Esophagus muscularis mucosa (tissue), 4 donors: ENCODE measurements around the gene GATA2. TPM values are rescaled to one million over a fixed set of nuclear protein-coding genes. Genes with fewer than 3 reads are reported as not detected.

Source experiments
- DNase-seq: peaks from one replicate; pipeline ENCODE4 v3.0.0-alpha.2; 2017; ENCODE audit errors: extremely low spot score
- H3K27ac ChIP-seq, 4 donors: fragments of 200-600 bp; sonication (generic); replicated peaks in 1 of 4; 1 replicate in 3 of 4; 2 replicates in 1 of 4; pipeline ENCODE4 v1.5.1; 2016 to 2019; ENCODE audit warnings: mild to moderate bottlenecking in 1 of 4
- H3K27me3 ChIP-seq, 4 donors: fragments of 200-600 bp; sonication (generic); one replicate each; pipeline versions ENCODE4 v1.5.1 to v1.6.0; 2016 to 2019
- H3K36me3 ChIP-seq, 4 donors: fragments of 200-600 bp; sonication (generic); one replicate each; pipeline ENCODE4 v1.5.1; 2016 to 2019
- H3K4me1 ChIP-seq, 4 donors: fragments of 200-600 bp; sonication (generic); one replicate each; pipeline ENCODE4 v1.5.1; 2016 to 2019
- H3K4me3 ChIP-seq, 4 donors: fragments of 200-600 bp; sonication (generic); 1 replicate in 2 of 4; 2 replicates in 2 of 4; pipeline ENCODE4 v1.5.1; 2016 to 2019; ENCODE audit warnings: mild to moderate bottlenecking in 4 of 4, moderate library complexity in 1 of 4
- H3K9me3 ChIP-seq, 4 donors: fragments of 200-600 bp; sonication (generic); 1 replicate in 3 of 4; 2 replicates in 1 of 4; pipeline ENCODE4 v1.5.1; 2016 to 2019
- EP300 ChIP-seq: sonication (generic); formaldehyde crosslinking; IDR thresholded peaks from one replicate; pipeline ENCODE4 v1.6.1; 2017; ENCODE audit warnings: antibody characterized with exemption
- POLR2A ChIP-seq: fragments of 450-650 bp; IDR thresholded peaks from one replicate; pipeline ENCODE4 v1.6.1; 2017; ENCODE audit warnings: antibody characterized with exemption, moderate library complexity, mild to moderate bottlenecking, low read depth
- POLR2AphosphoS5 ChIP-seq, 2 donors: sonication (generic); formaldehyde crosslinking; IDR thresholded peaks; one replicate each; pipeline ENCODE4 v1.6.1; 2017; ENCODE audit warnings: antibody characterized with exemption in 2 of 2
- WGBS: methylation state at CpG from one replicate; pipeline ENCODE4 v1.1.5; 2018; 5-methylcytosine and 5-hydroxymethylcytosine counted together
- intact Hi-C: fragments of 100-400 bp; cut with DNase I; formaldehyde crosslinking; loops from one replicate; pipeline ENCODE4 v1.15.1; 2023
- total RNA-seq, 4 donors: library from RNA; depleted of rRNA; stranded (reverse); fragments of >200 nt; gene quantifications; one replicate each; pipeline versions ENCODE4 v1.1.0 to v1.2.1, GENCODE V29; 2016
- TF ChIP-seq, protein P1 (sequence below), 3 experiments: fragments of 200-600 bp in 2 of 3; fragments of 450-650 bp in 1 of 3; sonication (generic) in 2 of 3; IDR thresholded peaks; one replicate each; pipeline ENCODE4 v1.5.1; 2017 to 2019; ENCODE audit warnings: antibody characterized with exemption in 3 of 3, mild to moderate bottlenecking in 2 of 3, moderate library complexity in 1 of 3

GATA2 gene
- total RNA-seq, 4 donors from 2014 or later = 10.0 to 16.9 (median 13.4) TPM

DNA sequence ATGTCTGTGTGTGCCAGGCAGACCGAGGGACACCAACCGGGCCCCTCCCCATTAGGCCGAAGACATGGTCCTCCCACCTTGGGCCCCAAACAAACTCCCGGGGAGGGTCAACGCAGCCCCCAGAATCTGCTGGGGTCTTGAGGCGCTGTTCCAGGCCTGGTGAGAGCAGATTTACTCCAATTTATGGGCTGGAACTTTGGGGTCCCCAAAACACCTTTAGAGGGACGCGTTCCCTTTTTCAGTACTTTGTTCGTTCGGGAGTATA lies 2.4 kb downstream of the GATA2 start:
- intact Hi-C loops = no loop called here
- Histone ChIP-seq H3K4me1 (peaks cover 61 to 86% (median 76%) of the 10 kb centered on the region in 4 donors), H3K4me3 (peak overlapping the region; percentile 59 to 63 (median 62)), H3K36me3 (peaks cover 0 to 14% (median 0%) of the 10 kb centered on the region in 4 donors), H3K9me3 (no peaks in the 10 kb centered on the region), H3K27me3 (peaks cover 30 to 100% (median 91%) of the 10 kb centered on the region in 4 donors), H3K27ac (peak overlapping the region in 1 of 4 donors; percentile 83)
- no peak for DNase-seq
- TF ChIP-seq, protein P1, sequence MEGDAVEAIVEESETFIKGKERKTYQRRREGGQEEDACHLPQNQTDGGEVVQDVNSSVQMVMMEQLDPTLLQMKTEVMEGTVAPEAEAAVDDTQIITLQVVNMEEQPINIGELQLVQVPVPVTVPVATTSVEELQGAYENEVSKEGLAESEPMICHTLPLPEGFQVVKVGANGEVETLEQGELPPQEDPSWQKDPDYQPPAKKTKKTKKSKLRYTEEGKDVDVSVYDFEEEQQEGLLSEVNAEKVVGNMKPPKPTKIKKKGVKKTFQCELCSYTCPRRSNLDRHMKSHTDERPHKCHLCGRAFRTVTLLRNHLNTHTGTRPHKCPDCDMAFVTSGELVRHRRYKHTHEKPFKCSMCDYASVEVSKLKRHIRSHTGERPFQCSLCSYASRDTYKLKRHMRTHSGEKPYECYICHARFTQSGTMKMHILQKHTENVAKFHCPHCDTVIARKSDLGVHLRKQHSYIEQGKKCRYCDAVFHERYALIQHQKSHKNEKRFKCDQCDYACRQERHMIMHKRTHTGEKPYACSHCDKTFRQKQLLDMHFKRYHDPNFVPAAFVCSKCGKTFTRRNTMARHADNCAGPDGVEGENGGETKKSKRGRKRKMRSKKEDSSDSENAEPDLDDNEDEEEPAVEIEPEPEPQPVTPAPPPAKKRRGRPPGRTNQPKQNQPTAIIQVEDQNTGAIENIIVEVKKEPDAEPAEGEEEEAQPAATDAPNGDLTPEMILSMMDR (IDR thresholded peaks at IDR 0.05) = no peak
- no peak for TF ChIP-seq POLR2AphosphoS5 (IDR thresholded peaks at IDR 0.05)
- TF ChIP-seq POLR2A = no peak
- no peak for TF ChIP-seq EP300
- WGBS = 15% methylated on average over 9 of the region's 10 CpGs

DNA sequence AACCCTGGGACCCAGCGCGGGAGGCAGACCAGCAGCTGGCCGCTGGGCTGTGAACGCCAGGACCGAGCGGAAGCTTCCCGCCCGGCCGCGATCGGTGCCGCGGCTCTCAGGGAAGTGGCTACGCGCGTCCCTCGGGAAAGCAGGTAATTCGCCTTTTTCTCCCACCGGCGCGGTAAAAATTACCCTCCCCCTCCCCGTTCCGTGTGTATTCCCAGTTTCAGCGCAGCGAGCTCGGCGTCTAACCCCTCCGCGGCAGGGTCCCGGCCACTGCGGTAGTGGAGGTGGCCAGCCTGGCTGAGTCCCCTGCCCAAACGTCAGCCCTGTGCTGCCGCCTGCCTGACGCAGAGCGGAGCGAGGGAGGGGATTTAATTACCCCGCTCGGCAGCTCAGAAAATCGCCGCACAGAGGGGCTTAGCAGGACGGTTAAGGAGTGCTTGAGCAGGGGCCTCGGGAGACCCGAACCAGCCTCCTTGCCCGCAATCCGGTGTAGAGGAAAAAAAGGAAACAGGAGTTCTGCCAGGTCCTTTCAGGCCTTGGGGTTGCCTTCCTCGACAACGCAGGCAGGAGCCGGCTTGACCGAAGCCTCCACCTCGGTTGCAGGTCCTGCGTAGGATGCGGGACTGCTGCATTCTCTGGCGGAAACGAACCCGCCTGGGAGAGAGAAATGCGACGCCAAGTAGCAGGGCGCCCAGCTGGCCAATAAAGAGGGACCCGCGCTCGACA lies 2.9 kb downstream of the GATA2 start:
- intact Hi-C loops = no loop called here
- Histone ChIP-seq H3K9me3 (no peaks in the 10 kb centered on the region), H3K4me1 (peaks cover 61 to 87% (median 76%) of the 10 kb centered on the region in 4 donors), H3K27ac (peak overlapping the region; percentile 66 to 83 (median 72)), H3K36me3 (peaks cover 0 to 18% (median 0%) of the 10 kb centered on the region in 4 donors), H3K4me3 (peak overlapping the region; percentile 59 to 63 (median 62)), H3K27me3 (peaks cover 30 to 100% (median 90%) of the 10 kb centered on the region in 4 donors)
- no peak for DNase-seq
- WGBS = 7% methylated on average over 16 of the region's 61 CpGs
- TF ChIP-seq EP300 = no peak
- no peak for TF ChIP-seq POLR2AphosphoS5 (IDR thresholded peaks at IDR 0.05)
- TF ChIP-seq, protein P1 (IDR thresholded peaks at IDR 0.05) = no peak
- TF ChIP-seq POLR2A = no peak

DNA sequence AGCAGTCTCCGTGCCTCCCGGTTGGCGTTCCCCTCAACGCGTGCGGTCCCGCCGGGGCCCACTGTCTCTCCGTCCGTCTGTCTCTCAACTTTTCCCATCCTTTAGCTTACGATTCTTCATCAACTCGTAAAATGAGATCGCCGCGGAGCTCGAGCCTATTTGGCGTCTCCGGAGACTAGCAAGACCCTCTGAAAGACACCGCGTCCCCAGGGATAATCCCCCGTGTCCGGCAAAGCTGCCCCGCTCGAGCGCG lies 3.4 kb downstream of the GATA2 start:
- no peak for DNase-seq
- intact Hi-C loops = no loop called here
- Histone ChIP-seq H3K9me3 (no peaks in the 10 kb centered on the region), H3K4me1 (peaks cover 61 to 87% (median 76%) of the 10 kb centered on the region in 4 donors), H3K27me3 (peaks cover 30 to 100% (median 95%) of the 10 kb centered on the region in 4 donors), H3K4me3 (peak overlapping the region; percentile 59 to 63 (median 62)), H3K36me3 (peaks cover 0 to 21% (median 0%) of the 10 kb centered on the region in 4 donors), H3K27ac (peak overlapping the region; percentile 66 to 83 (median 72))
- WGBS = 6% methylated on average over 13 of the region's 26 CpGs
- TF ChIP-seq, protein P1 (IDR thresholded peaks at IDR 0.05) = no peak
- no peak for TF ChIP-seq POLR2A
- TF ChIP-seq EP300 = no peak
- TF ChIP-seq POLR2AphosphoS5 (IDR thresholded peaks at IDR 0.05) = no peak

DNA sequence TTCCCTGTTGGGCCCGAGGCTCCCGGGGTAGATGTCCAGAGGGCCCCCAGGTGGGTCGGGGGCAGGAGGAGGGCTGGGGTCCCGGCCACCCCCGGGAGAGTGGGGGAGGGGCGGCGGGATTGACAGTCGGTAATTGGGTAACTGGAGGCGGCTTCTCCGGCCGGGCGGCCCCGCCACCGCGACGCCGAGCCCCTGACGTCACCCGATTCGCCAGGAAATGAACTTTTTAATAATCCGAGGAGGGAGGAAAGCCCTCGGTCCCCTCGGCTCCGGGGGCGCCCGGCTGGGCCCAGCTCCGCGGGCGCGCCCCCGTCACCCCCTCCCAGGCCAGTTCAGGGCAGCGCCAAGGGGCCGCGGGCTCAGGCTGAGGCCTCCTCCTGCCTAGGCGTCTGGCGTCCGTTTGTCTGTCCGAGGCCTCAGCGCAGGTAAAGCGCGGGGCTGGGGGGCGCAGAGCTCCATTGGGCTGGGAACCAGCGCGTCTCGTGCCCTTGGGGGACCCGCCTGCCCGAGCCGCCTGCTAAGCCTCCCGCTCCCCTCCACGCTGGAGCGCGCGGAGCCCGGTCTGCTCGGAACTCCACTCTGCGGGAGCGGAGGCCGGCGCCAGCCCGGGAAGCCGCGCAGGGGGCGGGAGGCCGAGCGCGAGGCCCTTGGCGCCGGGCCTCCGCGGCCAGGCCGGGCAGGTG lies 3.9 kb downstream of the GATA2 start:
- Histone ChIP-seq H3K36me3 (peaks cover 0 to 21% (median 0%) of the 10 kb centered on the region in 4 donors), H3K4me1 (peaks cover 61 to 89% (median 77%) of the 10 kb centered on the region in 4 donors), H3K27me3 (peaks cover 30 to 100% (median 98%) of the 10 kb centered on the region in 4 donors), H3K27ac (peak overlapping the region; percentile 66 to 83 (median 72)), H3K4me3 (peak overlapping the region; percentile 59 to 63 (median 62)), H3K9me3 (no peaks in the 10 kb centered on the region)
- intact Hi-C loops = no loop called here
- under 1% methylated on average over 27 of the region's 71 CpGs for WGBS
- TF ChIP-seq EP300 = no peak
- TF ChIP-seq, protein P1 (IDR thresholded peaks at IDR 0.05) = no peak
- no peak for TF ChIP-seq POLR2A
- peak; percentile 32 to 47 for TF ChIP-seq POLR2AphosphoS5 (IDR thresholded peaks at IDR 0.05)
- no peak for DNase-seq
